ENCODE data around the gene CA14. TPM values are rescaled to one million over a fixed set of nuclear protein-coding genes. Genes with fewer than 3 reads are reported as not detected.
A peak's percentile ranks its signal among the peaks of the same experiment; 100 is the strongest.
"Not testable (repeated sequence)": the region's sequence is repeated elsewhere in the genome, so short reads cannot be mapped to it uniquely, and the experiment has no call there.

Gene CA14
- total RNA-seq, 1 donor from 2014 or later, result 13.1 TPM

GRCh38 chr1:150234566-150235293, 22.8 kb upstream of the CA14 start:
- H3K4me3 Mint-ChIP-seq (ENCODE audit: low read depth), result no peak overlapping the region
- H3K36me3 Mint-ChIP-seq (ENCODE audit: insufficient read depth), result peaks cover 5% of the 10 kb centered on the region
- no peak for TF ChIP-seq CTCF (IDR thresholded peaks at IDR 0.05; ENCODE audit: unreplicated experiment)
- H3K9me3 Mint-ChIP-seq (ENCODE audit: low read depth), result no peaks in the 10 kb centered on the region
- H3K27ac Mint-ChIP-seq, result peak overlapping the region; percentile 91
- peaks cover 19% of the 10 kb centered on the region for H3K4me1 Mint-ChIP-seq (ENCODE audit: low read depth)
- no peaks in the 10 kb centered on the region for H3K27me3 Mint-ChIP-seq
- peak; percentile 41 for DNase-seq (ENCODE audit: low spot score, unreplicated experiment)

- Mint-ChIP-seq H3K27me3 (peaks cover 3% of the 10 kb centered on the region), H3K9me3 (ENCODE audit: low read depth) (no peaks in the 10 kb centered on the region), H3K27ac (no peak overlapping the region), H3K4me1 (ENCODE audit: low read depth) (peaks cover 19% of the 10 kb centered on the region), H3K4me3 (ENCODE audit: low read depth) (no peak overlapping the region), H3K36me3 (ENCODE audit: insufficient read depth) (peaks cover 3% of the 10 kb centered on the region)
- no peak for TF ChIP-seq CTCF (IDR thresholded peaks at IDR 0.05; ENCODE audit: unreplicated experiment)
- no peak for DNase-seq (ENCODE audit: low spot score, unreplicated experiment)
Observed at GRCh38 chr1:150235294-150235851, 22.2 kb upstream of the CA14 start.

- peaks cover 3% of the 10 kb centered on the region for H3K27me3 Mint-ChIP-seq
- DNase-seq (ENCODE audit: low spot score, unreplicated experiment), result peak; percentile 88
- H3K4me1 Mint-ChIP-seq (ENCODE audit: low read depth), result peaks cover 19% of the 10 kb centered on the region
- H3K9me3 Mint-ChIP-seq (ENCODE audit: low read depth), result no peaks in the 10 kb centered on the region
- TF ChIP-seq CTCF (IDR thresholded peaks at IDR 0.05; ENCODE audit: unreplicated experiment), result peak; percentile 31
- no peak within 1 kb of the TSS for H3K4me3 Mint-ChIP-seq (ENCODE audit: low read depth)
- H3K27ac Mint-ChIP-seq, result peak within 1 kb of the TSS; percentile 91
- H3K36me3 Mint-ChIP-seq (ENCODE audit: insufficient read depth), result no peaks in the 10 kb centered on the region
Observed at GRCh38 chr1:150235852-150236613, 21.5 kb upstream of the CA14 start, which contains the start of gene ANP32E. ANP32E (minus strand) TSS chr1:150236112; CDS start chr1:150235786, 326 bp downstream.

GRCh38 chr1:150236614-150237100, 20.9 kb upstream of the CA14 start:
- Mint-ChIP-seq H3K27me3 (peaks cover 3% of the 10 kb centered on the region), H3K36me3 (ENCODE audit: insufficient read depth) (no peaks in the 10 kb centered on the region), H3K27ac (no peak overlapping the region), H3K4me1 (ENCODE audit: low read depth) (peaks cover 19% of the 10 kb centered on the region), H3K9me3 (ENCODE audit: low read depth) (no peaks in the 10 kb centered on the region), H3K4me3 (ENCODE audit: low read depth) (no peak overlapping the region)
- no peak for DNase-seq (ENCODE audit: low spot score, unreplicated experiment)
- peak; percentile 9 for TF ChIP-seq CTCF (IDR thresholded peaks at IDR 0.05; ENCODE audit: unreplicated experiment)

GRCh38 chr1:150237176-150237575, 20.4 kb upstream of the CA14 start:
- not testable (repeated sequence) for H3K27ac Mint-ChIP-seq; H3K9me3 Mint-ChIP-seq (ENCODE audit: low read depth); H3K4me3 Mint-ChIP-seq (ENCODE audit: low read depth); H3K27me3 Mint-ChIP-seq; DNase-seq (ENCODE audit: low spot score, unreplicated experiment); H3K36me3 Mint-ChIP-seq (ENCODE audit: insufficient read depth)
- H3K4me1 Mint-ChIP-seq (ENCODE audit: low read depth), result peaks cover 19% of the 10 kb centered on the region

Data from progenitor cell of endocrine pancreas (in vitro differentiated cells).